K562 (cell line): Measurements from ENCODE around the gene MCC. TPM values are rescaled to one million over a fixed set of nuclear protein-coding genes. Genes with fewer than 3 reads are reported as not detected.

Source experiments
- ASH1L ChIP-seq: fragments of 450-650 bp; IDR thresholded peaks from 2 replicates; pipeline ENCODE4 v1.6.1; 2018; ENCODE audit warnings: borderline replicate concordance, mild to moderate bottlenecking, low read depth; ENCODE audit not compliant: partially characterized antibody
- BCOR ChIP-seq: fragments of 450-650 bp; IDR thresholded peaks from 2 replicates; pipeline ENCODE4 v1.6.1; 2016
- BRD9 ChIP-seq: fragments of 450-650 bp; IDR thresholded peaks from 2 replicates; pipeline ENCODE4 v1.6.1; 2018; ENCODE audit warnings: low read depth; ENCODE audit not compliant: partially characterized antibody
- CBX3 ChIP-seq, 2 experiments: IDR thresholded peaks; 1 replicate in 1 of 2; 2 replicates in 1 of 2; pipeline ENCODE4 v1.6.1; 2012; ENCODE audit warnings: inconsistent platforms in 2 of 2, low read length in 2 of 2, borderline replicate concordance in 1 of 2, control low read depth in 1 of 2
- CREB1 ChIP-seq, 2 experiments: sonication (generic) in 1 of 2; formaldehyde crosslinking in 1 of 2; IDR thresholded peaks; 2 replicates each; pipeline versions ENCODE4 v1.6.1 to v1.8.0; 2012 to 2022; ENCODE audit warnings: inconsistent platforms in 1 of 2, mild to moderate bottlenecking in 1 of 2, missing genetic modification reagents in 1 of 2, moderate library complexity in 1 of 2
- DPF2 ChIP-seq: fragments of 450-650 bp; IDR thresholded peaks from 2 replicates; pipeline ENCODE4 v1.6.1; 2016
- E2F8 ChIP-seq: fragments of 450-650 bp; IDR thresholded peaks from 2 replicates; pipeline ENCODE4 v1.7.1; 2018; ENCODE audit warnings: mild to moderate bottlenecking, low read depth; ENCODE audit not compliant: partially characterized antibody
- EP300 ChIP-seq: IDR thresholded peaks from 2 replicates; pipeline ENCODE4 v1.6.1; 2012; ENCODE audit warnings: low read length, improper control_type of control experiment
- HDAC2 ChIP-seq: fragments of 450-650 bp; IDR thresholded peaks from 2 replicates; pipeline ENCODE4 v1.6.1; 2016; ENCODE audit warnings: mild to moderate bottlenecking
- KLF16 ChIP-seq: IDR thresholded peaks from 2 replicates; pipeline ENCODE4 v1.6.1; 2016; ENCODE audit warnings: antibody characterized with exemption
- MAFF ChIP-seq: IDR thresholded peaks from 2 replicates; pipeline ENCODE4 v1.6.1; 2012; ENCODE audit warnings: low read length, improper control_type of control experiment
- MAFG ChIP-seq: fragments of 450-650 bp; conservative IDR thresholded peaks from 2 replicates; pipeline ENCODE4 v1.6.1; 2016; ENCODE audit warnings: missing genetic modification characterization, missing compliant biosample characterization
- MEIS2 ChIP-seq: fragments of 450-650 bp; IDR thresholded peaks from 2 replicates; pipeline ENCODE4 v1.6.1; 2014; ENCODE audit warnings: mild to moderate bottlenecking; ENCODE audit not compliant: partially characterized antibody
- MTA1 ChIP-seq: fragments of 450-650 bp; IDR thresholded peaks from 2 replicates; pipeline ENCODE4 v1.6.1; 2017; ENCODE audit warnings: borderline replicate concordance
- MTA2 ChIP-seq: fragments of 450-650 bp; IDR thresholded peaks from 2 replicates; pipeline ENCODE4 v1.6.1; 2016; ENCODE audit warnings: low read depth
- MYNN ChIP-seq, 2 experiments: sonication (generic); formaldehyde crosslinking in 1 of 2; IDR thresholded peaks; 2 replicates each; pipeline versions ENCODE4 v1.5.0 to v1.6.1; 2016 to 2020; ENCODE audit warnings: antibody characterized with exemption in 1 of 2, missing genetic modification reagents in 1 of 2
- NBN ChIP-seq: fragments of 450-650 bp; IDR thresholded peaks from 2 replicates; pipeline ENCODE4 v1.6.1; 2016; ENCODE audit warnings: low read depth, mild to moderate bottlenecking
- NCOA1 ChIP-seq: fragments of 450-650 bp; IDR thresholded peaks from 2 replicates; pipeline ENCODE4 v1.6.1; 2016; ENCODE audit warnings: low read depth
- NFATC3 ChIP-seq: fragments of 450-650 bp; IDR thresholded peaks from 2 replicates; pipeline ENCODE4 v1.6.1; 2017; ENCODE audit warnings: mild to moderate bottlenecking
- NFE2 ChIP-seq: IDR thresholded peaks from 2 replicates; pipeline ENCODE4 v1.6.1; 2014; ENCODE audit warnings: antibody characterized with exemption, low read depth
- PML ChIP-seq: IDR thresholded peaks from 2 replicates; pipeline ENCODE4 v1.6.1; 2012; ENCODE audit warnings: low read length, inconsistent platforms
- SMARCE1 ChIP-seq: fragments of 450-650 bp; IDR thresholded peaks from 2 replicates; pipeline ENCODE4 v1.7.1; 2016; ENCODE audit warnings: mild to moderate bottlenecking
- TCF3 ChIP-seq: sonication (generic); formaldehyde crosslinking; IDR thresholded peaks from 2 replicates; pipeline ENCODE4 v1.4.0; 2020; ENCODE audit warnings: mild to moderate bottlenecking, missing genetic modification reagents
- WHSC1 ChIP-seq: IDR thresholded peaks from one replicate; pipeline ENCODE4 v1.6.1; 2012; ENCODE audit warnings: low read length, control low read depth, inconsistent platforms
- ZBTB2 ChIP-seq: fragments of 450-650 bp; IDR thresholded peaks from 2 replicates; pipeline ENCODE4 v1.6.1; 2016; ENCODE audit warnings: antibody characterized with exemption
- ZFX ChIP-seq: sonication (generic); formaldehyde crosslinking; IDR thresholded peaks from 2 replicates; pipeline ENCODE4 v1.8.0; 2022; ENCODE audit warnings: mild to moderate bottlenecking, missing genetic modification reagents, moderate library complexity
- ZNF134 ChIP-seq: fragments of 250-450 bp; sonication (Bioruptor Pico); conservative IDR thresholded peaks from 2 replicates; pipeline ENCODE4 v1.4.0; 2020
- ZNF384 ChIP-seq: IDR thresholded peaks from 2 replicates; pipeline ENCODE4 v1.6.1; 2012; ENCODE audit warnings: low read depth, low read length, improper control_type of control experiment
- polyA plus RNA-seq, 8 experiments: library from polyadenylated mRNA; depleted of rRNA in 4 of 8; stranded (reverse) in 5 of 8; unstranded in 3 of 8; fragments of >200 nt; fragmentation: Nextera tagmentation in 2 of 8; fragmentation: Illumina TruSeq in 1 of 8; extraction: Ambion mirVana in 2 of 8; extraction: Trizol in 1 of 8; gene quantifications; 2 replicates each; pipeline versions ENCODE4 v1.2.1 to v1.2.3, GENCODE V29; 2011 to 2014; ENCODE audit warnings: inconsistent platforms in 1 of 8, missing spikeins in 1 of 8
- total RNA-seq, 7 experiments: library from RNA; depleted of rRNA in 6 of 7; stranded (reverse); fragments of >200 nt in 6 of 7; fragmentation: Illumina TruSeq in 2 of 7; extraction: Trizol in 2 of 7; gene quantifications; 2 replicates each; pipeline versions ENCODE4 v1.2.1 to v1.2.3, GENCODE V29; 2011 to 2021; ENCODE audit warnings: low replicate concordance in 1 of 7

MCC gene
- total and polyA plus RNA-seq, 9 of the 15 experiments (the other 6 are each of a cell fraction or from before 2014, with no cell fraction given): 0.04 to 0.24 (median 0.06) TPM; not detected in 1

- TF ChIP-seq E2F8: peak; percentile 31
- 0 out of 2 replicates have a peak, but pooled peaks have one; percentile 25 for TF ChIP-seq MYNN (IDR thresholded peaks at IDR 0.05)
- no peak for TF ChIP-seq MYNN (CRISPR knock-in tag; IDR thresholded peaks at IDR 0.05)
- TF ChIP-seq HDAC2: peak; percentile 88
- TF ChIP-seq ZBTB2: peak; percentile 75; the same call in 1 of the 2 replicates
- peak; percentile 99 for TF ChIP-seq DPF2
- TF ChIP-seq NBN: peak; percentile 68; the same call in 1 of the 2 replicates
- peak; percentile 80 for TF ChIP-seq MAFF
- TF ChIP-seq MEIS2: peak; percentile 30
- no peak for TF ChIP-seq CREB1 (IDR thresholded peaks at IDR 0.05)
- no peak for TF ChIP-seq CREB1 (CRISPR knock-in tag; IDR thresholded peaks at IDR 0.05)
- peak; percentile 92 for TF ChIP-seq MTA2
- peak; percentile 96 for TF ChIP-seq SMARCE1
- TF ChIP-seq WHSC1: no peak
- TF ChIP-seq TCF3 (CRISPR knock-in tag): peak; percentile 89
- peak; percentile 54 for TF ChIP-seq BRD9
- TF ChIP-seq MTA1: peak; percentile 73; the same call in 1 of the 2 replicates
- TF ChIP-seq NFATC3: peak; percentile 59; the same call in 1 of the 2 replicates
- peak; percentile 64; the same call in 1 of the 2 replicates for TF ChIP-seq KLF16
- TF ChIP-seq ZNF384: 0 out of 2 replicates have a peak, but pooled peaks have one; percentile 14
- peak; percentile 76 for TF ChIP-seq PML
- TF ChIP-seq NFE2: peak; percentile 94
- peak; percentile 85 for TF ChIP-seq MAFG (tag)
- TF ChIP-seq ZNF134: no peak
- TF ChIP-seq ZFX (CRISPR knock-in tag): no peak
- peak; percentile 59; the same call in 1 of the 2 replicates for TF ChIP-seq NCOA1
- no peak for TF ChIP-seq ASH1L
- TF ChIP-seq BCOR: peak; percentile 51; the same call in 1 of the 2 replicates
- TF ChIP-seq CBX3 (IDR thresholded peaks at IDR 0.05; ENCODE audit: borderline replicate concordance in 1 of 2, low read length in 2 of 2): 0 out of 3 replicates have a peak, but pooled peaks of 1 of the 2 experiments have one; percentile 7
- TF ChIP-seq EP300: peak; percentile 86
Measured at GRCh38 chr5:113042491-113043243, 445.6 kb downstream of the MCC start (continued).
